Measurements from ENCODE around the gene DMWD.
"Not testable (repeated sequence)": the region's sequence is repeated elsewhere in the genome, so short reads cannot be mapped to it uniquely, and the experiment has no call there.

Gene DMWD

DNA sequence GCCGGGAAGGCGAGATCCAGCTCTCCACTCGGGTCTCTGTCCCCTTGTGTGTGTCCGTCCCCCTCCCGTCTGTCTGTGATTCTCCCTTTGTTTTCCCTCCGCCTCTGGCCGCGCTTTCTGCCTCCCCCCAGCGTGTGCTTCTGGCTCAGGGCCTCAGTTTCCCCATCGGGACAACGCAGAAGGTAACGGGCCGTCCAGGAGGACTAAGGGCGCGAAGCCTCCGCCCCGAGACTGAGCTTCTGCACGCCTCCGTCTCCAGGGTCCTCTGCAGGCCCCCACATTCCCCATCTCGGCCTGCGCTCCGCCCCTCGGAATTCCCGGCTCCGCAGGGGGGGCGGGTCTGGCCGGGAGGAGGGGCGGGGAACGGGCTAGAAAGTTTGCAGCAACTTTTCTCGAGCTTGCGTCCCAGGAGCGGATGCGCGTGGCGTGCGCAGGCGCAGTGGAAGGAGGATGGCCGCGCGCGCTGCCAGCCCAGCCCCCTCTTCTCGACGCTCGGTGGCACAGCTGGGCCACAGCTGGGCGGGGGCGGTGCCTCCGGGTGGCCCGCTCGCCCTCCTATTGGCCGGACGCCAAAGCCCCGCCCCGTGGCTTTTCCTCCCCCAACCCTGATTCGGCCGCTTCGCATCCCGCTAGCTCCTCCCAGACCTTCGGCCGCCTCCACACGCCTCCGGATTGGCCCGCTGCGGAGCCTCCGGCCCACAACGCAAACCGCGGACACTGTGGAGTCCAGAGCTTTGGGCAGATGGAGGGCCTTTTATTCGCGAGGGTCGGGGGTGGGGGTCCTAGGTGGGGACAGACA lies 23.5 kb downstream of the DMWD start, which contains the start of gene SIX5:
SIX5 (minus strand) TSS at position 269 of the 799 bp plus-strand sequence. CDS start 408 bp downstream, outside the sequence.
- DNase-seq = peak; percentile 95 to 99

DNA sequence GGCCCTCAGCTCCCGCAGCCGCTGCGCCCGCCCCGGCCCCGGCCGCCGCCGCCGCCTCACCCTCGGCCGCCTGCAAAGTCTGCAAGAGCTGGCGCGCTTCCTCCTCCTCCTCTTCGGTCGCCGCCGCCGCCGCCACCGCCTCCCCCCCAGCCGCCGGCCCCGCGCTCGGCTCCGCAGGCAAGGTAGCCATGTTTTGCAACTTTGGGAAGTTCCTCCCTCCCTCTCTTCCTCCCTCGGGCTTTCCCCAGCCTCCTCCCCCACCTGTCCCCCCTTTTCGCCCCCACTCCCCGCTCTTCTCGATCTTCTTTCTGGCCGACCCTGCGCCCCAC lies 24.0 kb downstream of the DMWD start:
- DNase-seq = no peak

DNA sequence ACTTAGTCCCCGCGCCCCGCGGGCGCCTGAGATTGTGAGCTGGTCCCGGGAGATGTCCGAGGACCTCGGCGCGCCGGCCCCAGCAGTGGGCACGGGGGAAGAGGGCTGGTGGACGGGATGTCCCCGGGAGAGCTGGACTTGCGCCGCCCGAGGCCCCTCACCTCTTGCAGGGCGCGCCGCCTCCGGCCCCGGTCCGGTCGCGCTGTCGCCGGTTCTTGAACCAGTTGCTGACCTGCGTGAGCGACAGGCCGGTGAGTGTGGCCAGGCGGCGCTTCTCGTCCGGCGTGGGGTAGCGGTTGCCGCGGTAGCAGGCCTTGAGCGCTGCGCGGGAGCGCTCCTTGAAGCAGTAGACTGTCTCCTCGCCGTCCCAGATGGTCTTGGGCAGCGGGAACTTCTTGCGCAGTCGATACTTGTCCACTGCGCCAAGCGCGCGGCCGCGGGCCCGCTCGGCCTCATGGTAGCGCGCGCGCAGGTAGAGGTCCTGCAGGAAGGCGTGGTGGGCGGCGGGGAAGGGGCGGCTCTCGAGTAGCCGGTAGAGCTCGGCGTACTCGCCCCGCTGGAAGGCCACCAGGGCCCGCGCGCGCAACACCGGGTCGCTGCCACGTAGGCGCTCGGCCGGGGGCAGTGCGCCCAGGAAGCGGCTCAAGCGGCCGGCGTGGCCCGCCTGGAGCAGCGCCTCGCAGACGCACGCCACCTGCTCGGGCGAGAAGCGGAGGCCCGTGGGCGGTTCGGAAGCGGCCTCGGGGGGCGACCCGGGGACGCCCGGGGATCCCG lies 24.6 kb downstream of the DMWD start:
- peak in 1 of 2 experiments; percentile 64 for DNase-seq

DNA sequence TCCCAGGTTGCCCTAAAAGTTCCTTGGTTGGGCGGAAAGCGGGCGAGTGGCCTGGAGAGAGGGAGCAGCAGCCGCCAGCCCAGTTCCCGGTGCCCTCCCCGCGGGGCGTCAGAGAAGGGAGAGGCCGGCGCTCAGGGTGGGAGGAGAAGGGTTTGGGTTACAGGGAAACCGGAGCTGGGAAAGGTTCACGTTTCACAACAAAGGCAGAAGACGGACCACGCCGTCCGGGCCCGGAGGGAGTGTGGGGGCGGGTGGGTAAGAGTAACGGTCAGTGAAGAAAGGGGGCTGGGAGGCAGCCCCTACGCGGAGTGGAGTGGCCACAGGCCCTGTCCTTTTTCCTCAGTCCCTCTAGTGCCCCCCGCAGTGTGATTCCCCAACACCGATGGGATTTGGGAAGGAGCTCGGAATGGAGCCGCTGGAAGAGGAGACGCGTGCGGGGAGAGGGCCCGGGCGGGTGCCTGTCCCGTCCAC lies 25.2 kb downstream of the DMWD start:
- DNase-seq = peak in 1 of 2 experiments; percentile 42

DNA sequence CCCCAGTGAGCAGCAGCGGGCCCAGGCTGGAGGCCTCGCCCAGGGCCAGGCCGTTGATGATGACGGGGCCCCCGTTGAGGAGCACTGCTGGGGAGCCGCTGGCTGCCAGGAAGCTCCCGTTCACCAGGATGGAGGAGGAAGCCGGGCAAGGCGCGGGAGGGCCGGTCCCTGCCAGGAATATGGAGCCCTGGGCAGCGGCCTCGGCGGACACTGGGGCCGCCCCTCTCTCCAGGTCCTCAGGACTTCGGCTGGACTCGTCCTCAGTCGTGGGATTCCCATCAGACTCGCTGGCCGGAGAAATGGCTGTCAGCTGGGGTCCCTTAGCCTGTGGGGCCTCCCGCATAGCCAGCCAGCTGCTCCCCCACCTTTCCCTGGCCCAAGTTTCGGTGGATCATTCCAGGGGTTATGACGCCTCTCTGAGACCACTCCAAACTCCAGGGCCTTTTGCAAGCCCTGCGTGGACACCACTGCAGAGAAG lies 25.7 kb downstream of the DMWD start:
- DNase-seq = no peak

DNA sequence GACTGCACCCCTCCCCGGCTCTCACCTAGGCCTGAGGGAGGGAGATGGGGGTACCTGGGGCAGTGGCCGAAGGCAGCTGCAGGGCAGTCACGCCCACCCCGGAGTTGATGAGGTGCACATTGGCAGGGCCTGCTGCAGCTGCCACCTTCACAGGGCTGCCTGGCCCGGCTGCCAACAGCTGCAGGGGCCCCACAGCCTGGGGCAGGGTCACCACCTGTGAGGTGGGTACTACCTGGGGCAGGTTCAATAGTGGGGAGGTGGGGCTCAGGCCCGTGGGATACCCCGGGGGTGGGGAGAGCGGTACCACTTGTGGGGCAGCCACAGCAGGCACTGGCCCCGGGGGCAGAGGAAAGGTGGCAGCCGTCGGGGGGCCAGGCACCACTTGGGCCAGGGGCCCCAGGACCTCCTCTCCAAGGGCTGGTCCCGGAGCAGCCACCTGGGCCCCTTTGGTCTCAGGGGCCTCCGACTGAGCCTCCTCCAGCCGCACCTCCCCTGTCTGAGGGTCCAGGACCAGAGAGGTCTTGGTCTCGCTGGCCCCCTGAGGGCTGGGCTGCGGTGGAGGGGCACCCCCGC lies 26.3 kb downstream of the DMWD start:
- DNase-seq = no peak

DNA sequence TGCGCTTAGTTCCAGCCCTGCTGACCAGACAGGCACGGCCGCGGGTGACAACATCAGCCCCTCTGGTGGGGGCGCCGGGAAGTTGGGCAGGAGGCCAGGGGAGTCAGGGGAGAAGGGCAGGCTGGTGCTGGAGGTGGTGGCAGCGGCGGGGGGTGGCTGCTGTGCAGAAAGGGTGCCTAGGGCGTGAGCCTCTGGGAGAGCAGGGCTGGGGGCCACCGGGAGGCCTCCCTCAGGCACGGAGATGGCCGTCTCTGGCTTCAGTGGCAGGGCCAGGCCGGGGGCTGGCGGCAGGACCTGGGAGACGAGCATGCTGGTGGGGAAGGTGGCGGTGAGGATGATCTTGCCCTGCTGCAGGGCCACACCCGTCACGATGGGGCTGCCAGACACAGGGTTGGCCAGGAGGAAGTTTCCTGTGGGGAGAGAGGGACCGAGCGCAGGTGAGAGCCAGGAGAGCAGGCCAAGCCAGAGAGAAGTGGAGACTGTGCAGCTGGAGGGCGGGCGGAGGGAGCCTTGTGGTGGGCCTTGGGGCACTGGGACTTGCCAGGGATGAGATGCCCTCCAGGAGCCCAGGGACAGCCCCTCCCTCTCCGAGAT lies 26.8 kb downstream of the DMWD start:
- no peak for DNase-seq

DNA sequence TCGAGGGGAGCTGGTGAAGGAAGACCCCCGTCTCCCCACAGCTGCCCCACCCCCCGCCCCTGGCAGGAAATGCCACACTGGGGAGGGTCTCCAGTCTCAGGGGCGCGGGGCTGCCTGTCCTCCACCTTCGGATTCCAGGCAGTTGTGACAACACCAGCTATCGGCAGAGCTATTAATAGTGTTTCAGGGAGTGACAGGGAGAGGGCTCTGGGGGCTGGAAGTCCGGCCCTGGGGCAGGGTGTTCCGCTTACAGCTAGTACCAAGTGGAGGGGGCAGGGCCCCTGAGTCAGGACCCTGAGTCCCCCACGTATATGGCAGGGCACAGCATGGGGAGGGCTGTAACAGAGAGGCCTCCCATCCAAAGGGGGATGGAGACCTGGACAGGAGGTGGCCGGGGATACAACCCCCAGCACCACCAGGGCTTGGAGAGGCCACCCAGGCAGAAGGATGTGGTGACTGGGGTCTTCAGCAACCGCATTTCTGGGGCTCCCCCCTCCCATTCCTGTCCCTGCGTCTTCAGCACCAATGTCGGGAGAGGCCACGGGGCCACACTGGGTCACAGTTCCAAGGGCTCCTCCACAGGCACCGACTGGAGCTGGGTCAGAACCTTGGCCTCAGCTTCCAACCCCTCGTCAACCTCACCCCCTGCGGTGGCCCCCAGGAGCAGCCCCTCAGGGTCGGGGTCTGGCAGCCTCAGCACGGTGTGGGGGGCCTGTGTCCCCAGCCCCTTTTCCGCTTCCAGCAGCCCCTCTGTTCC lies 27.5 kb downstream of the DMWD start:
- DNase-seq = no peak

DNA sequence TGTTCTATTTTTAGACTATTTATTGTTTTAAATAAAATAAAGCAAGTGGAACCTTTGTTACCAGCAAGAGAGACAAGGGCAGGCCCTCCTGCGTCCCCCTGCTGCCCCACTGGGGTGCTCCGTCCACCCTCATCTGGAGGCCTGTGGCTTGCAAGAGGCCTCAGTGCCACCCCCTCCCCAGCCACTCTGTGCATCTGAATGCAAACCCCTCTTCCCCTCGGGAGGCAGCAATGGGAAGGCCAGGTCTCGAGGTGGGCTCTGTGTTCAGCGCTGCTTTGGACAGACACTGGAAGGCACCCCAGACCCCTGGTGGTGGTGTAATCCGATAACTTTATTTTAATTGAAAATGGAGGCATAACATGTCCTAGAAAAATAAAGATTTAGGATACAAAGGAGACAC lies 28.2 kb downstream of the DMWD start:
- no peak for DNase-seq

DNA sequence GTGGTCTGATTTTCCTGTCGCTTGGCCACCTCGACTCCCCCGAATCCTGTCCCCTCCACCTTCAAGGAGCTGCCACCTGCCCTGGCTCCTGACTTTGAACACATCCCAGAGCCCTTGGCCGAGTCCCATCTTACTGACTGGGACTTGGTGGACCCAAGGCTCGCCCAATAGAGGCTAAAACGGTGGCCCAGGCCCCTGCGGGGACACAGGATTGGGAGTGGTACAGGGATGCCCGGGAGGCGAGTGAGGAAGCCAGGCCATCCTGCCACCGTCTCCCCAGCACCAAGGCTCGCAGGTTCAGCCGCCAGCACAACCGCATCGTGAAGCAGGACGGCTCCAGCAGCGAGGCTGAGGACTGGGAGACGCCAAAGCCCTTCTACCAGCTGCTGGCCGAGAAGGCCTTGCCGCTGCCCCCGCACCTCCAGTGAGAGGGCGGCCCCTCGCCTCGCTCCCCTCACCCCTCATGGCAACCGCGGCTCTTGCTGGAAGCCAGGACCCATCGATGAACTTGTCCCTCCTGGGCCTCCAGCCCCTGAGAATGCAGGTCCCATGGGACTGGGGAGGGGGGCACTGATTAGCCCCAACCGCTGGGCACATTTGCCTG lies 28.9 kb downstream of the DMWD start:
- DNase-seq = no peak

DNA sequence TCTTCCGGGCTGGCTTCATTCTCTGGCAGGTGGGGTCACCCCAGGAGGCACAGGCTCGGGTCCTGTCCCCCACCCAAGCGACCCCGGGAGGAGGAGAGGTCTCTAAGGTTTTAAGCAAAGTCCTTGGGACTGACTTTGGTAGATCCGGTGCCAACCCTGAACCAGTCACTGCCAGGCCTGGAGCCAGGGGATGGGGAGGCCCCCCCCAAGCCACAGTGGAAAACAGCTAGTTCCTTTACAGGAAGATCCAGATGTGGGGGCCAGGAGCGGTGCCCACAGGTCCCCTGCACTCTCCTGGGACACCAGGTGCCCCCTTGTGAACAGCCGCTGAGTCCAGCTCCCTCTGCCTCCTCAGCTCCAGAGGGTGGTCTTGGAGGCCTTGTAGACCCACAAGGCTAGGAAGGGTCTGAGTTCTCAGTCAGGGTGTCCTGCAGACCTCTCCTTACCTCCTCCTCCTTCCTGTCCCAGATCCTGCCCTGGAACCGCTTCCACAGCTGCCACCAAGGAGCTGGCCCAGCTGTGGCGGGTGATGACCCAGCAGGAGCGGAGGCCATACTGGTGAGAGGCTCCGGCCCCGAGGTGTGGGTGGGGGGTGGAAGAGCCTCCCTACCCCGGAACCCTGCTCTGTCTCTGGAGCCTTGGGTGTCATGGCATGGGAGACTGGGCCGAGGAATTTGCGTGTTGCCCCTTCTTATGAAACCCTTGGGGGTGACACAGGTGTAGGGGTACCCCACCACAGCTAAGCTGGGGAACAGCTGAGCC lies 29.6 kb downstream of the DMWD start:
- DNase-seq = no peak

DNA sequence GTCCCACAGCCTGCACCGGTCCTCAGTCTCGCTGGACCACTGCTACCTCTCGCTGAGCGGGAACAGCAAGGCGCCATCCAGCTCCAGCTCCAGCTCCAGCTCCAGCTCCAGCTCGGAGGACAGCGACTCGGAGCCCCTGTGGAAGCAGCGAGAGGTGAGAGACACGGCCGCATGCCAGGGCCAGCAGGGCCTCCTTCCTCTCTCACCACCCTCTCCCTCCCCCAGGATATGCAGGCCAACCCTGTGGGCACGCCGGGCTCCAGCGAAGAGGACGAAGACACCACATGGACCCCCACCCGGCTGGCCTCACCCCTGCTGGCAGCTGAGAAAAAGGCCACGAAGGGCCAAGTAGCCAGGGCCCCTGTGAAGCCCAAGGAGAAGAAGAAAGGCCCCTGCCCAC lies 30.9 kb downstream of the DMWD start:
- no peak for DNase-seq

DNA sequence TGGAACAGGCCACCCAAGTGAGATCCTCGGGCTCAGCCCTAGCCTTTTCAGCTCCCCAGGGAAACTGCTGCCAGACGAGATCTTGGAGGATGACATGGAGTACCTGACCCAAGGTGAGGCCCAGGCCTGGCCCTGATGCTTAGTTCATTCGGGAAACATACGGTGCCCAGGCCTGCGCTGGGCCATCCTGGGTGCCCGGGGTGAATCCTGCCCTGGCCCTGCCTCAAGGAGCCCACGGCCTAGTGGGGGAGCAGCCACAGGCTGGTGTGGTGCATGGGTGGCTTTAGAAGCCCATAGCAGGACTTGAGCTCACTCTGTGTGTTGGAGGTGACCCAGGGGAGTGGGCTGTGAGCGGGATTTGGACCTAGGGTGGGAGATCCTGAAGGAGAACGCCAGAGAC lies 33.7 kb downstream of the DMWD start:
- DNase-seq = no peak

DNA sequence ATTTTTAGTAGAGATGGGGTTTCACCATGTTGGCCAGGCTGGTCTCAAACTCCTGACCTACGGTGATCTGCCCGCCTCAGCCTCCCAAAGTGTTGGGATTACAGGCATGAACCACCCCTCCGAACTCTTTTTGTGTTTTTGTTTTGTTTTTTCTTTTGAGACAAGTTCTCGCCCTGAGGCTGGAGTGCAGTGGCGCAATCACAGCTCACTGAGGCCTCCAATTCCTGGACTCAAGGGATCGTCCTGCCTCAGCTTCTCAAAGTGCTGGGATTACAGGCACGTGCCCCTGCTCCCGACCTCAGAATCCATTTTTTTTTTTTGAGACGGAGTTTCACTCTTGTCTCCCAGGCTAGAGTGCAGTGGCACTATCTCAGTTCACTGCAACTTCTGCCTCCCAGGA lies 35.0 kb downstream of the DMWD start:
- no peak for DNase-seq

DNA sequence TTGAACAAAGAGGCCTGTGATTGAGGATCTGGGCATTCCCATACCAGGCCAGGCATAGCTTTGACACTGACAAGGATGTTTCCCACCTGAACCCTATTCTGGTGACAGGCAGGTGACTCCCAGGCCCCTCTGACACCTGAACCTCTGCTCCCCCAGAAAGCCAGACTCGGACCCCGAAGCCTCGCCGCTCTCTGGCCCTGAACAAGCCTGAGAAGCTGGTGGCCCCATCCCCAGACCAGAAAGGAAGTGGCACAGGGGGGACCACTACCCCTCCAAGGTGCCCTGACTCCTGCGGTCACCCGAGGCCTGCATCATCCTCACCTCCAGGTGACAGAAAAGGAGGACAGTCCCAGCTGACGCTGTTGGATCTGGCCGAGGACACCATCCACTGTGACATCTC lies 38.3 kb downstream of the DMWD start:
- no peak for DNase-seq

DNA sequence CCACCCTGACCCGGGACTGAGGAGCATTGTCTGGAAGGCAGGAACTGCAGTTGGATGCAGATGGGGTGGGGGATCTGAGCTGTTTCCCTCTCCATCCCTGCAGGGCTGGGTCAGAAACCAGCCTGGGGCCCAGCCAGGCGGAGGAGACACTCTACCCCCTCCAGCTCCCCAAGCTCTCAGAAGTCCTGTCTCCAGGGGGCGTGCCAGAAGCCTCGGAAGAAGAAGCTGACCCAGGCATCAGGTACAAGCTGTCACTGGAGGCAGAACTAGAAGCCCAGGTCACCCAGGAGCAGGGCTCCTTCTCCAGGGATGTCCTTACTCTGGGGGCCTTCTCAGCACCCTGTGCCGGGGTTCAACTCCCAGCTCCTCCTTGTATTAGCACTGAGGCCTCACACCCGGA lies 39.1 kb downstream of the DMWD start:
- no peak for DNase-seq

DNA sequence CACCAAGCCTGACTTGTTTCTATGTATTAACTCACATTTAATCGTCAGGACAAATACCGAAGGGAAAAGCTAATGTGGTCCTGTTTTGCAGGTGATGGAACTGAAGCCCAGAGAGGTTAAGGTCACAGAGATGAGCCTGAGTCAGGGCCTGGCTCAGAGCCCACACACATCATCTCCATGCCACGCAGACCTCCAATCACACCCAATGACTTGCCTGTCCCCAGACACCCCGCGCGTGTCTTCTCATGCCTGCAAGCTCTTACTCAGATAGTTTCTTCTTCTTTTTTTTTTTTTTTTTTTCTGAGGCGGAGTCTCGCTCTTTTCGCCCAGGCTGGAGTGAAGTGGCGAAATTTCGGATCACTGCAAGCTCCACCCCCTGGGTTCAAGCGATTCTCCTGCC lies 40.0 kb downstream of the DMWD start:
- DNase-seq = no peak

DNA sequence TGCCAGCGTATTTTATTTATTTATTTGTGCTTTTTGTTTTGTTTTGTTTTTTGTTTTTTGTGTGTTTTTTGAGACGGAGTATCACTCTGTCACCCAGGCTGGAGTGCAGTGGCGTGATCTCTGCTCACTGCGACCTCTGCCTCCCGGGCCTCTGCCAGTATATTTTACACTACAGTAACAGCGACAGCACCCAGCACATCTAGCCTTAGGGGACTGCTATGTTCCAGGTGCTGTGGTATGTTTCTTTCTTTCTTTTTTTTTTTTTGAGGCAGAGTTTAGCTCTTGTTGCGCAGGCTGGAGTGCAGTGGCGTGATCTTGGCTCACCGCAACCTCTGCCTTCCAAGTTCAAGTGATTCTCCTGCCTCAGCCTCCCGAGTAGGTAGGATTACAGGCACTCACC lies 41.2 kb downstream of the DMWD start:
- not testable (repeated sequence) for DNase-seq

DNA sequence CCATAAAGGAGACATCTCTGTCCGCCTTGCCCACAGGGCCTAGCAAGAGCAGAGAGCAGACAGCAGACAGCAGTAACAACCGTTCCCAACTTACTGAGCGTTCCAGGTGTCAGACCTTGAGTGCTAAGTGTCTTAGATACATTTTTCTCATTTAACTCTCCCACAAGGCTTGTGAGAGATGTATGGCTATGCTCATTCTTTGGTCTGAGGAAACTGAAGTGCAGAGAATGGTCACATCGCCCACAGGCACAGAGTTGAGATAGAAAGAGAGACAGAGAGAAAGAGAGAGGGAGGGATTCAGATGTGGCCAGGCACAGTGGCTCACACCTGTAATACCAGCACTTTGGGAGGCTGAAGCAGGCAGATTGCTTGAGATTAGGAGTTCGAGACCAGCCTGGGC lies 45.1 kb downstream of the DMWD start:
- no peak for DNase-seq

DNA sequence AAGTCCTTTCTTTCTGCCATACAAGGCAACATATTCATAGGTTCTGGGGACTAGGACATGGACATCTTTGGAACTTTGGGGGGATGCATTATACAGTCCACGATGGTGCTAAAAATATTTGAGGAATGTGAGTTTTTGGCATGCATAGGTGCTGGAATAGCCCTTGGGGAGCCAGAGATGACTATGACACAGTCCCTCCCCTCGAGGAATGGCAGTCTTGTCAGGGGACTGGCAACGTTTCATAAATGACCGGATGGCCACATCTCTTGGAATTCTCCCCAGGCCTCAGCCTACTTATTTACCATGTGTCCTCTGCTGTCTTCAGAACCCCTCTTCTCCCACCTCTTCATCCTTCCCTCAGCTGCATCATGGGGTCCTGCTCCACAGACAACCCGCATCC lies 45.8 kb downstream of the DMWD start:
- no peak for DNase-seq

DNA sequence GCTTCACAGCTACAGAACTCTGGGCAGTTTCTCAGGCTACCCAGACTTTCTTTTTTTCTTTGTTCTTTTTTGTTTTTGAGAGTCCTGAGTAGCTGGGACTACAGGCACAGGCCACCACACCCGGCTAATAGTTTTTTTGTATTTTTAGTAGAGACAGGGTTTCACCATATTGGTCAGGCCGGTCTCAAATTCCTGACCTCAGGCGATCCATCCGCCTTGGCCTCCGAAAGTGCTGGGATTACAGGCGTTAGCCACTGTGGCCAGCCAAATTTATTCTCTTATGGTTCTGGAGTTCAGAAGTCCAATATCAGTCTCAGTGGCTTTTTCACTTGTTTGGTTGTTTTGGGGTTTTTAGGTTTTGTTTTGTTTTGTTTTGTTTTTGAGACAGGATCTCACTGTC lies 47.0 kb downstream of the DMWD start:
- DNase-seq = no peak
